ENCODE measurements around the gene ZNF316. TPM values are rescaled to one million over a fixed set of nuclear protein-coding genes. Genes with fewer than 3 reads are reported as not detected.

ZNF316 gene
- total and polyA plus RNA-seq, 2 experiments from 2014 or later, result 1.1 to 17.4 TPM

DNA sequence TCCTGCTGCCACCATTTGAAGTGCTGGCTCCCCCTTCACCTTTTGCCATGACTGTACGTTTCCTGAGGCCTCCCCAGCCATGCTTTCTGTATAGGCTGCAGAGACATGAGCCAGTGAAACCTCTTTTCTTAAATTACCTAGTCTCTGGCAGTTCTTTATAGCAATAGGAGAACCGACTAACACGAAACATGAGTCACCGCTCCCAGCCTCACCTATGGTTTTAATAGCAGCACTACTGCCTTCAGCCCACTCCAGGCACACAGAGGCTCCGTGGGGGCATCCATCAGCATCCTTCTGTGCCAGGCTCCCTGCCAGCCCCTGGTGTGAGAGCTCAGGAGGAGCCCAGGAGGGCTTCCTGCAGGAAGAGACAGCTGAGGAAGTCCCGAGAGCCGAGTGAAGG is 5.5 kb upstream of the ZNF316 start (continued):
- TF ChIP-seq, protein P1, sequence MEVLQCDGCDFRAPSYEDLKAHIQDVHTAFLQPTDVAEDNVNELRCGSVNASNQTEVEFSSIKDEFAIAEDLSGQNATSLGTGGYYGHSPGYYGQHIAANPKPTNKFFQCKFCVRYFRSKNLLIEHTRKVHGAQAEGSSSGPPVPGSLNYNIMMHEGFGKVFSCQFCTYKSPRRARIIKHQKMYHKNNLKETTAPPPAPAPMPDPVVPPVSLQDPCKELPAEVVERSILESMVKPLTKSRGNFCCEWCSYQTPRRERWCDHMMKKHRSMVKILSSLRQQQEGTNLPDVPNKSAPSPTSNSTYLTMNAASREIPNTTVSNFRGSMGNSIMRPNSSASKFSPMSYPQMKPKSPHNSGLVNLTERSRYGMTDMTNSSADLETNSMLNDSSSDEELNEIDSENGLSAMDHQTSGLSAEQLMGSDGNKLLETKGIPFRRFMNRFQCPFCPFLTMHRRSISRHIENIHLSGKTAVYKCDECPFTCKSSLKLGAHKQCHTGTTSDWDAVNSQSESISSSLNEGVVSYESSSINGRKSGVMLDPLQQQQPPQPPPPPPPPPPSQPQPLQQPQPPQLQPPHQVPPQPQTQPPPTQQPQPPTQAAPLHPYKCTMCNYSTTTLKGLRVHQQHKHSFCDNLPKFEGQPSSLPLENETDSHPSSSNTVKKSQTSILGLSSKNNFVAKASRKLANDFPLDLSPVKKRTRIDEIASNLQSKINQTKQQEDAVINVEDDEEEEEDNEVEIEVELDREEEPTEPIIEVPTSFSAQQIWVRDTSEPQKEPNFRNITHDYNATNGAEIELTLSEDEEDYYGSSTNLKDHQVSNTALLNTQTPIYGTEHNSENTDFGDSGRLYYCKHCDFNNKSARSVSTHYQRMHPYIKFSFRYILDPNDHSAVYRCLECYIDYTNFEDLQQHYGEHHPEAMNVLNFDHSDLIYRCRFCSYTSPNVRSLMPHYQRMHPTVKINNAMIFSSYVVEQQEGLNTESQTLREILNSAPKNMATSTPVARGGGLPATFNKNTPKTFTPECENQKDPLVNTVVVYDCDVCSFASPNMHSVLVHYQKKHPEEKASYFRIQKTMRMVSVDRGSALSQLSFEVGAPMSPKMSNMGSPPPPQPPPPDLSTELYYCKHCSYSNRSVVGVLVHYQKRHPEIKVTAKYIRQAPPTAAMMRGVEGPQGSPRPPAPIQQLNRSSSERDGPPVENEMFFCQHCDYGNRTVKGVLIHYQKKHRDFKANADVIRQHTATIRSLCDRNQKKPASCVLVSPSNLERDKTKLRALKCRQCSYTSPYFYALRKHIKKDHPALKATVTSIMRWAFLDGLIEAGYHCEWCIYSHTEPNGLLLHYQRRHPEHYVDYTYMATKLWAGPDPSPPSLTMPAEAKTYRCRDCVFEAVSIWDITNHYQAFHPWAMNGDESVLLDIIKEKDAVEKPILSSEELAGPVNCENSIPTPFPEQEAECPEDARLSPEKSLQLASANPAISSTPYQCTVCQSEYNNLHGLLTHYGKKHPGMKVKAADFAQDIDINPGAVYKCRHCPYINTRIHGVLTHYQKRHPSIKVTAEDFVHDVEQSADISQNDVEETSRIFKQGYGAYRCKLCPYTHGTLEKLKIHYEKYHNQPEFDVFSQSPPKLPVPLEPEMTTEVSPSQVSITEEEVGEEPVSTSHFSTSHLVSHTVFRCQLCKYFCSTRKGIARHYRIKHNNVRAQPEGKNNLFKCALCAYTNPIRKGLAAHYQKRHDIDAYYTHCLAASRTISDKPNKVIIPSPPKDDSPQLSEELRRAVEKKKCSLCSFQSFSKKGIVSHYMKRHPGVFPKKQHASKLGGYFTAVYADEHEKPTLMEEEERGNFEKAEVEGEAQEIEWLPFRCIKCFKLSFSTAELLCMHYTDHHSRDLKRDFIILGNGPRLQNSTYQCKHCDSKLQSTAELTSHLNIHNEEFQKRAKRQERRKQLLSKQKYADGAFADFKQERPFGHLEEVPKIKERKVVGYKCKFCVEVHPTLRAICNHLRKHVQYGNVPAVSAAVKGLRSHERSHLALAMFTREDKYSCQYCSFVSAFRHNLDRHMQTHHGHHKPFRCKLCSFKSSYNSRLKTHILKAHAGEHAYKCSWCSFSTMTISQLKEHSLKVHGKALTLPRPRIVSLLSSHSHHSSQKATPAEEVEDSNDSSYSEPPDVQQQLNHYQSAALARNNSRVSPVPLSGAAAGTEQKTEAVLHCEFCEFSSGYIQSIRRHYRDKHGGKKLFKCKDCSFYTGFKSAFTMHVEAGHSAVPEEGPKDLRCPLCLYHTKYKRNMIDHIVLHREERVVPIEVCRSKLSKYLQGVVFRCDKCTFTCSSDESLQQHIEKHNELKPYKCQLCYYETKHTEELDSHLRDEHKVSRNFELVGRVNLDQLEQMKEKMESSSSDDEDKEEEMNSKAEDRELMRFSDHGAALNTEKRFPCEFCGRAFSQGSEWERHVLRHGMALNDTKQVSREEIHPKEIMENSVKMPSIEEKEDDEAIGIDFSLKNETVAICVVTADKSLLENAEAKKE (CRISPR knock-in tag; IDR thresholded peaks at IDR 0.05), result no peak
- no peak for TF ChIP-seq JUNB (IDR thresholded peaks at IDR 0.05; ENCODE audit: unreplicated experiment)
- TF ChIP-seq EZH2phosphoT487 (IDR thresholded peaks at IDR 0.05; ENCODE audit: unreplicated experiment), result no peak
- TF ChIP-seq, protein P2, sequence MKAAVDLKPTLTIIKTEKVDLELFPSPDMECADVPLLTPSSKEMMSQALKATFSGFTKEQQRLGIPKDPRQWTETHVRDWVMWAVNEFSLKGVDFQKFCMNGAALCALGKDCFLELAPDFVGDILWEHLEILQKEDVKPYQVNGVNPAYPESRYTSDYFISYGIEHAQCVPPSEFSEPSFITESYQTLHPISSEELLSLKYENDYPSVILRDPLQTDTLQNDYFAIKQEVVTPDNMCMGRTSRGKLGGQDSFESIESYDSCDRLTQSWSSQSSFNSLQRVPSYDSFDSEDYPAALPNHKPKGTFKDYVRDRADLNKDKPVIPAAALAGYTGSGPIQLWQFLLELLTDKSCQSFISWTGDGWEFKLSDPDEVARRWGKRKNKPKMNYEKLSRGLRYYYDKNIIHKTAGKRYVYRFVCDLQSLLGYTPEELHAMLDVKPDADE (IDR thresholded peaks at IDR 0.05), result no peak
- no peak for TF ChIP-seq EZH2 (IDR thresholded peaks at IDR 0.05; ENCODE audit: low read depth, unreplicated experiment)

DNA sequence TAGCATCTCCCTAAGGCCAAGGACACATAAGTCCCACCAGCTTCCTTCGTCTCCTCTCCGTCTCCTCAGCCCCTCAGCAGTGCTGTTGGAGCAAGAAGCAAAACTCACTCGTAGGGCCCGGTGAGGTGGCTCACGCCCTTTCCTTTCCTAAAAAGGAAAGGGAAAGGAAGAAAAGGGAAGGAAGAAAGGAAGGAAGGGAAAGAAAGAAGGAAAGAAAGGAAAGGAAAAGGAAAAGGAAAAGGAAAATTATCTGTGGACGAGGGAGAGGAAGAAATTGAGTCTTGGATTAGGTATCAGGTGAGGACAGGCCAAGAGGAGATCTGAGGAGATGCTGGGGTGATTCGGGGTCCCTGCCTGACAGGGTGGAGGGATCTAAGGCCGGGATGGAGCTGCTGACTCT is 3.1 kb upstream of the ZNF316 start:
- Mint-ChIP-seq H3K27ac (no peak overlapping the region), H3K36me3 (ENCODE audit: low read depth) (peaks cover 2% of the 10 kb centered on the region; the same call in 1 of the 3 replicates), H3K27me3 (ENCODE audit: insufficient read depth, low read depth, poor library complexity) (peaks cover 13% of the 10 kb centered on the region), H3K4me1 (peaks cover 10% of the 10 kb centered on the region; the same call in 2 of the 3 replicates), H3K9me3 (no peaks in the 10 kb centered on the region), H3K4me3 (no peak overlapping the region)
- Histone ChIP-seq H3K27ac (ENCODE audit: low read depth) (no peak overlapping the region), H3K4me1 (ENCODE audit: insufficient read depth) (no peaks in the 10 kb centered on the region; the same call in 1 of the 2 replicates), H3K79me2 (replicated peaks; ENCODE audit: insufficient read depth) (no peaks in the 10 kb centered on the region), H3K36me3 (ENCODE audit: insufficient read depth) (no peaks in the 10 kb centered on the region), H3K9me2 (ENCODE audit: insufficient read depth) (no peaks in the 10 kb centered on the region), H3K4me2 (no peak overlapping the region), H3F3A (replicated peaks; ENCODE audit: low read depth) (no peaks in the 10 kb centered on the region), H3K4me3 (no peak overlapping the region), H3K27me3 (ENCODE audit: insufficient read depth) (no peaks in the 10 kb centered on the region), H2AFZ (no peak overlapping the region), H4K20me1 (replicated peaks; ENCODE audit: insufficient read depth) (no peaks in the 10 kb centered on the region; the same call in 1 of the 2 replicates)
- DNase-seq (ENCODE audit: low spot score), result no peak
- no peak for ATAC-seq
- TF ChIP-seq ZNF331 (CRISPR knock-in tag; IDR thresholded peaks at IDR 0.05; ENCODE audit: low read depth) (no peak), NANOG (IDR thresholded peaks at IDR 0.05; ENCODE audit: borderline replicate concordance) (no peak), JUNB (IDR thresholded peaks at IDR 0.05; ENCODE audit: unreplicated experiment) (no peak), EZH2phosphoT487 (IDR thresholded peaks at IDR 0.05; ENCODE audit: unreplicated experiment) (no peak), CREB1 (CRISPR knock-in tag; IDR thresholded peaks at IDR 0.05; ENCODE audit: low read depth) (no peak)
- TF ChIP-seq, protein P1 (CRISPR knock-in tag; IDR thresholded peaks at IDR 0.05), result no peak

Measured in GM23338 (cell line).